GM13976 (cell line): ENCODE results near the gene EFCAB5.
"Not testable (repeated sequence)": the region's sequence is repeated elsewhere in the genome, so short reads cannot be mapped to it uniquely, and the experiment has no call there.

Experiments
- DNase-seq: peaks from one replicate; pipeline ENCODE4 v3.0.0; 2012; ENCODE audit warnings: low spot score
- CTCF ChIP-seq: IDR thresholded peaks from 2 replicates; pipeline ENCODE4 v1.5.1; 2012; ENCODE audit warnings: borderline replicate concordance, mild to moderate bottlenecking; ENCODE audit not compliant: insufficient read depth; ENCODE audit errors: extremely low read depth, missing control alignments, control extremely low read depth
- in situ Hi-C: fragments of 300-500 bp; cut with MboI; formaldehyde crosslinking; loops from one replicate; pipeline ENCODE4 v1.12.0; 2022; ENCODE audit warnings: low sequenced_read_pairs, mixed read lengths, inconsistent platforms; ENCODE audit not compliant: unreplicated experiment

The EFCAB5 gene

GRCh38 chr17:30124273-30124796, 182.9 kb downstream of the EFCAB5 start:
- no peak for DNase-seq
- in situ Hi-C loops = loop anchor here (25.0 kb wide), 1 partner anchor 588 kb away; no protein-coding TSS in a partner anchor
- TF ChIP-seq CTCF = no peak

- in situ Hi-C loops = no loop called here
- no peak for TF ChIP-seq CTCF
- DNase-seq = no peak
Measured at GRCh38 chr17:30130121-30130520, 188.7 kb downstream of the EFCAB5 start.

- TF ChIP-seq CTCF = no peak
- in situ Hi-C loops = no loop called here
- DNase-seq = no peak
Measured at GRCh38 chr17:30132615-30133014, 191.2 kb downstream of the EFCAB5 start.

GRCh38 chr17:30133197-30133596, 191.8 kb downstream of the EFCAB5 start:
- DNase-seq = no peak
- no peak for TF ChIP-seq CTCF
- in situ Hi-C loops = no loop called here

GRCh38 chr17:30134551-30134950, 193.1 kb downstream of the EFCAB5 start:
- in situ Hi-C loops = no loop called here
- no peak for TF ChIP-seq CTCF
- DNase-seq = no peak

GRCh38 chr17:30137158-30137557, 195.7 kb downstream of the EFCAB5 start:
- in situ Hi-C loops = no loop called here
- TF ChIP-seq CTCF = no peak
- DNase-seq = no peak

- in situ Hi-C loops, DNase-seq: not testable (repeated sequence)
Measured at GRCh38 chr17:30147860-30148259, 206.4 kb downstream of the EFCAB5 start.
